H1 (cell line): ENCODE measurements around the gene SFRP5. TPM values are rescaled to one million over a fixed set of nuclear protein-coding genes. Genes with fewer than 3 reads are reported as not detected.

ENCODE experiments used
- CTCF ChIA-PET: fragments of 300-600 bp; sonication (Branson Sonifier 250); formaldehyde crosslinking; loops from one replicate; lab custom pipeline; 2021; ENCODE audit not compliant: partially characterized antibody; lab: Charles Lee
- POLR2A ChIA-PET: fragments of 300-600 bp; sonication (Branson Sonifier 250); formaldehyde crosslinking; loops from one replicate; lab custom pipeline; 2021; ENCODE audit warnings: inconsistent platforms; ENCODE audit not compliant: partially characterized antibody; lab: Charles Lee
- DNase-seq, 2 experiments: peaks; one replicate each; pipeline versions ENCODE4 v3.0.0 to v3.0.0-alpha.2; 2010 to 2022; ENCODE audit warnings: low spot score in 2 of 2, low read depth in 1 of 2, mixed read lengths in 1 of 2
- FAIRE-seq: peaks from 2 replicates; lab custom pipeline; 2011; peaks lifted over from hg19 to GRCh38; lab: Jason Lieb, UNC
- H2AFZ ChIP-seq: 2 replicates; pipeline ENCODE4 v1.8.1; 2012; ENCODE audit warnings: low read length, inconsistent platforms
- H2AK5ac ChIP-seq: 2 replicates; pipeline ENCODE4 v1.6.1; 2013; ENCODE audit warnings: low read depth, low read length
- H2BK120ac ChIP-seq: replicated peaks from 2 replicates; pipeline ENCODE3; 2013; ENCODE audit warnings: low read depth, low read length, inconsistent platforms
- H2BK12ac ChIP-seq: 2 replicates; pipeline ENCODE4 v1.6.1; 2013; ENCODE audit warnings: low read depth, low read length
- H2BK15ac ChIP-seq: 2 replicates; pipeline ENCODE4 v1.6.1; 2013; ENCODE audit warnings: low read length
- H2BK20ac ChIP-seq: 2 replicates; pipeline ENCODE4 v1.6.1; 2013; ENCODE audit warnings: low read length
- H2BK5ac ChIP-seq: 2 replicates; pipeline ENCODE4 v1.6.1; 2013; ENCODE audit warnings: low read depth, low read length
- H3K14ac ChIP-seq: 2 replicates; pipeline ENCODE4 v1.6.1; 2013; ENCODE audit warnings: inconsistent platforms; ENCODE audit not compliant: insufficient read length
- H3K18ac ChIP-seq: 2 replicates; pipeline ENCODE4 v1.6.1; 2013; ENCODE audit warnings: low read length; ENCODE audit errors: extremely low read depth
- H3K23ac ChIP-seq: 2 replicates; pipeline ENCODE4 v1.6.1; 2013; ENCODE audit warnings: inconsistent platforms; ENCODE audit not compliant: insufficient read length
- H3K23me2 ChIP-seq: 2 replicates; pipeline ENCODE4 v1.6.1; 2013; ENCODE audit warnings: low read depth, low read length
- H3K27ac ChIP-seq: 2 replicates; pipeline ENCODE4 v1.6.1; 2011; ENCODE audit warnings: low read depth, low read length, inconsistent platforms
- H3K27me3 ChIP-seq, 4 experiments: replicated peaks in 1 of 4; 1 replicate in 1 of 4; 2 replicates in 3 of 4; pipeline versions ENCODE4 v1.6.1 to v1.8.1; 2011 to 2013; ENCODE audit warnings: low read length in 3 of 4, mild to moderate bottlenecking in 3 of 4, inconsistent platforms in 2 of 4, mixed read lengths in 2 of 4, moderate library complexity in 1 of 4; ENCODE audit not compliant: control insufficient read depth in 3 of 4, insufficient read depth in 3 of 4; ENCODE audit errors: extremely low read depth in 1 of 4
- H3K36me3 ChIP-seq, 4 experiments: 2 replicates each; pipeline versions ENCODE4 v1.6.1 to v1.8.1; 2011 to 2013; ENCODE audit warnings: mild to moderate bottlenecking in 4 of 4, low read length in 3 of 4, moderate library complexity in 2 of 4, control low read depth in 1 of 4, inconsistent platforms in 1 of 4; ENCODE audit not compliant: insufficient read depth in 4 of 4, control insufficient read depth in 2 of 4
- H3K4ac ChIP-seq: replicated peaks from 2 replicates; pipeline ENCODE3; 2013; ENCODE audit warnings: low read length, low read depth, mixed read lengths, inconsistent platforms; ENCODE audit not compliant: insufficient read length
- H3K4me1 ChIP-seq, 4 experiments: replicated peaks in 1 of 4; 1 replicate in 1 of 4; 2 replicates in 3 of 4; pipeline versions ENCODE4 v1.6.1 to v1.8.1; 2011 to 2013; ENCODE audit warnings: low read length in 3 of 4, inconsistent platforms in 2 of 4, mixed read lengths in 1 of 4; ENCODE audit not compliant: insufficient read depth in 4 of 4, control insufficient read depth in 3 of 4
- H3K4me2 ChIP-seq, 2 experiments: 2 replicates each; pipeline versions ENCODE4 v1.6.1 to v1.8.1; 2011 to 2013; ENCODE audit warnings: low read depth in 2 of 2, low read length in 2 of 2, control low read depth in 1 of 2, inconsistent platforms in 1 of 2, mild to moderate bottlenecking in 1 of 2; ENCODE audit not compliant: insufficient read depth in 1 of 2
- H3K4me3 ChIP-seq, 4 experiments: fragments of 200-600, 300-600 bp in 1 of 4; sonication (generic), shearing (Covaris generic), sonication (Bioruptor Twin) in 1 of 4; 2 replicates each; pipeline versions ENCODE4 v1.5.1 to v1.8.1; 2011 to 2016; ENCODE audit warnings: low read length in 4 of 4, low read depth in 3 of 4, control low read depth in 2 of 4, inconsistent platforms in 2 of 4, mild to moderate bottlenecking in 2 of 4, mixed read lengths in 1 of 4, moderate library complexity in 1 of 4; ENCODE audit not compliant: insufficient read depth in 2 of 4; ENCODE audit errors: extremely low read depth in 1 of 4
- H3K56ac ChIP-seq: replicated peaks from 2 replicates; pipeline ENCODE3; 2013; ENCODE audit warnings: low read depth, mild to moderate bottlenecking, mixed read lengths, low read length, inconsistent platforms; ENCODE audit not compliant: insufficient read length
- H3K79me1 ChIP-seq: 2 replicates; pipeline ENCODE4 v1.6.1; 2013; ENCODE audit warnings: low read depth, low read length, control low read depth
- H3K79me2 ChIP-seq, 2 experiments: 2 replicates each; pipeline versions ENCODE4 v1.6.1 to v1.8.1; 2012 to 2013; ENCODE audit warnings: low read length in 2 of 2, mild to moderate bottlenecking in 2 of 2, inconsistent platforms in 1 of 2; ENCODE audit not compliant: insufficient read depth in 2 of 2, control insufficient read depth in 1 of 2
- H3K9ac ChIP-seq, 4 experiments: replicated peaks in 1 of 4; 1 replicate in 1 of 4; 2 replicates in 3 of 4; pipeline versions ENCODE4 v1.6.1 to v1.8.1; 2011 to 2013; ENCODE audit warnings: low read depth in 3 of 4, low read length in 3 of 4, control low read depth in 2 of 4, mild to moderate bottlenecking in 2 of 4, moderate library complexity in 2 of 4, inconsistent platforms in 1 of 4; ENCODE audit errors: extremely low read depth in 1 of 4
- H3K9me3 ChIP-seq, 2 experiments: 2 replicates each; pipeline versions ENCODE4 v1.6.1 to v1.8.1; 2012 to 2013; ENCODE audit warnings: mild to moderate bottlenecking in 2 of 2, moderate library complexity in 2 of 2, control low read depth in 1 of 2, inconsistent platforms in 1 of 2, low read depth in 1 of 2, low read length in 1 of 2, mixed read lengths in 1 of 2; ENCODE audit not compliant: insufficient read depth in 2 of 2
- H4K20me1 ChIP-seq, 2 experiments: replicated peaks in 1 of 2; 2 replicates each; pipeline versions ENCODE3 to v1.8.1; 2011 to 2013; ENCODE audit warnings: inconsistent platforms in 2 of 2, low read length in 2 of 2, mild to moderate bottlenecking in 1 of 2; ENCODE audit not compliant: insufficient read depth in 2 of 2, control insufficient read depth in 1 of 2
- H4K5ac ChIP-seq: 2 replicates; pipeline ENCODE4 v1.6.1; 2013; ENCODE audit warnings: low read length, low read depth, mixed read lengths, inconsistent platforms; ENCODE audit not compliant: insufficient read length
- H4K8ac ChIP-seq: 2 replicates; pipeline ENCODE4 v1.8.0; 2013; ENCODE audit warnings: mild to moderate bottlenecking, moderate library complexity, low read length, inconsistent platforms; ENCODE audit not compliant: insufficient read depth; ENCODE audit errors: extremely low read depth
- H4K91ac ChIP-seq: replicated peaks from 2 replicates; pipeline ENCODE3; 2013; ENCODE audit warnings: low read length, mixed read lengths, inconsistent platforms; ENCODE audit not compliant: insufficient read length
- BACH1 ChIP-seq: IDR thresholded peaks from 2 replicates; pipeline ENCODE4 v1.6.1; 2012; ENCODE audit warnings: low read length, improper control_type of control experiment
- BRCA1 ChIP-seq: IDR thresholded peaks from 2 replicates; pipeline ENCODE4 v1.6.1; 2012; ENCODE audit warnings: low read depth, low read length, improper control_type of control experiment
- EGR1 ChIP-seq: IDR thresholded peaks from 2 replicates; pipeline ENCODE4 v1.6.1; 2011; ENCODE audit warnings: low read depth, low read length, borderline replicate concordance
- EZH2 ChIP-seq: fragments of 200-600 bp; sonication (generic); IDR thresholded peaks from 2 replicates; pipeline ENCODE4 v1.7.1; 2012; ENCODE audit warnings: low read depth, mild to moderate bottlenecking, moderate library complexity, low read length, inconsistent platforms; ENCODE audit not compliant: severe bottlenecking
- KDM5A ChIP-seq: fragments of 200-600 bp; IDR thresholded peaks from 2 replicates; pipeline ENCODE4 v1.7.1; 2012; ENCODE audit warnings: mild to moderate bottlenecking, low read length, inconsistent platforms, mixed read lengths
- POLR2AphosphoS5 ChIP-seq: IDR thresholded peaks from 2 replicates; pipeline ENCODE4 v1.6.1; 2011; ENCODE audit warnings: low read depth, low read length
- RXRA ChIP-seq: IDR thresholded peaks from 2 replicates; pipeline ENCODE4 v1.6.1; 2011; ENCODE audit warnings: low read depth, mild to moderate bottlenecking, low read length, moderate library complexity; ENCODE audit not compliant: insufficient read depth
- SIRT6 ChIP-seq: IDR thresholded peaks from one replicate; pipeline ENCODE4 v1.7.1; 2012; ENCODE audit warnings: low read length, inconsistent platforms
- SIX5 ChIP-seq: IDR thresholded peaks from 2 replicates; pipeline ENCODE4 v1.6.1; 2011; ENCODE audit warnings: mild to moderate bottlenecking, low read depth, low read length
- TAF7 ChIP-seq: optimal IDR thresholded peaks from 2 replicates; pipeline ENCODE3; 2011; ENCODE audit warnings: low read depth, mild to moderate bottlenecking, inconsistent platforms, low read length, moderate library complexity, borderline replicate concordance
- TCF12 ChIP-seq: IDR thresholded peaks from 2 replicates; pipeline ENCODE4 v1.6.1; 2011; ENCODE audit warnings: low read depth, mild to moderate bottlenecking, low read length
- YY1 ChIP-seq: IDR thresholded peaks from 2 replicates; pipeline ENCODE4 v1.6.1; 2011; ENCODE audit warnings: low read depth, mild to moderate bottlenecking, low read length
- WGBS, 2 experiments: shearing (Covaris generic) in 1 of 2; methylation state at CpG; one replicate each; pipeline versions ENCODE4 v1.1.6 to v1.1.7; 2013 to 2015; ENCODE audit warnings: low lambda C conversion rate in 2 of 2, mixed read lengths in 2 of 2, inconsistent platforms in 1 of 2, low coverage in 1 of 2, missing lambda C conversion rate in 1 of 2; ENCODE audit not compliant: insufficient replicate concordance in 2 of 2, insufficient coverage in 1 of 2, insufficient read length in 1 of 2; ENCODE audit errors: extremely low coverage in 1 of 2, missing lambda C conversion rate in 1 of 2; 5-methylcytosine and 5-hydroxymethylcytosine counted together
- polyA plus RNA-seq, 7 experiments: library from polyadenylated mRNA; depleted of rRNA in 3 of 7; stranded (reverse) in 5 of 7; unstranded in 2 of 7; fragments of >200 nt in 5 of 7; fragments of 200-250 nt in 2 of 7; gene quantifications; 1 replicate in 5 of 7; 2 replicates in 1 of 7; 4 replicates in 1 of 7; pipeline versions ENCODE4 v1.2.1 to v1.2.3, GENCODE V29; 2011 to 2013; ENCODE audit warnings: missing spikeins in 2 of 7, mixed read lengths in 2 of 7
- total RNA-seq: library from RNA; stranded (reverse); fragmentation: NEBNext Ultra II Directional; extraction: Animal tissue kit (Norgen Biotek cat#: 25700); gene quantifications from 2 replicates; pipeline ENCODE4 v1.2.1, GENCODE V29; 2021
- TF ChIP-seq, protein P1 (sequence below): IDR thresholded peaks from 2 replicates; pipeline ENCODE4 v1.6.1; 2011; ENCODE audit warnings: low read depth, mild to moderate bottlenecking, low read length; ENCODE audit not compliant: insufficient read depth

SFRP5 gene
- total and polyA plus RNA-seq, 2 of the 8 experiments (the other 6 are each of a cell fraction or from before 2014, with no cell fraction given), result 3.9 to 5.9 TPM

DNA sequence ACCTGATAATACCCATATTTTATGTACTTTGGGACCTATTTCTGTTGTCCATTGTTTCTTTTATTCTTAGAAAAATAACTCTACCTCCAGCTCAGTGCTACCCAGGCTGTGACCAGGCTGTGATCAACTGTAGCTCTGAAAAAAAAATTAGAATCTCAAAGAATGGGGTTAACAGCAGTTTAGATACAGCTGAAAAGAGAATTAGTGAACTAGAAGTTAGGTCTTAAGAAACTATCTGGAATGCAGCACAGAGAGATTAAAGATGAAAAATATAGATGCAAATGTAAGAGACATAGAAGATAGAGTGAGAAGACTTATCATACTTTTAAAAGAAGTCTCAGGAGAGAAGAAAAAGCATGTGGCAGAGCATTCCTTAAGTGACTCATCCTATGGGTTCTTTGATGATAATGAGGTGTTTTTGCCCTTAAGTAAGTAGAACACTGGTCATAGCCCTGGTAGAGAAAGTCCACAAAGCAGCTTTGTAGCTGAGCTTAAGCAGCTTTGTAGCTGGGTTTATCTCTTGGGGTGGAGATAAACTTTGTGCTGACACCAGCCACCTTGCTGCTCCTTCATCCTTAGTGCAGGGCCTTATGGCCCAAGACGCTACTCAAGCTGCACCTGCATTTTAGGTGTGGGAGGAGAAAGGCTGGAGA is 27.3 kb upstream of the SFRP5 start:
- ChIA-PET CTCF (interaction anchor here (0.5 to 15.1 kb wide), 7 partner anchors 9 to 293 kb away, joined by 3 to 236 read pairs (median 4); no protein-coding TSS in a partner anchor), POLR2A (no interaction called here)
- no peak overlapping the region for H3K56ac ChIP-seq
- H2BK5ac ChIP-seq, result no peak overlapping the region
- no peak overlapping the region for H3K14ac ChIP-seq
- no peaks in the 10 kb centered on the region for H3K79me1 ChIP-seq
- H3K36me3 ChIP-seq, result no peaks in the 10 kb centered on the region
- WGBS, 2 experiments, result 88% methylated on average over 1 of the region's 1 CpG; no CpG with 5 or more reads in 1 of the 2 experiments
- no peak overlapping the region for H4K8ac ChIP-seq
- H4K20me1 ChIP-seq, result no peaks in the 10 kb centered on the region
- H3K27ac ChIP-seq, result no peak overlapping the region
- H3K4me2 ChIP-seq, result no peak overlapping the region
- no peak overlapping the region for H2AK5ac ChIP-seq
- no peaks in the 10 kb centered on the region for H3K4me1 ChIP-seq
- H3K4ac ChIP-seq, result no peak overlapping the region
- H4K91ac ChIP-seq, result no peak overlapping the region
- no peak overlapping the region for H4K5ac ChIP-seq
- H3K9ac ChIP-seq, result no peak overlapping the region
- H3K23ac ChIP-seq, result no peak overlapping the region
- H3K79me2 ChIP-seq, result no peaks in the 10 kb centered on the region
- TF ChIP-seq EZH2 (no peak), BACH1 (no peak), RXRA (no peak), SIX5 (no peak), BRCA1 (no peak), POLR2AphosphoS5 (no peak), KDM5A (no peak), EGR1 (no peak), YY1 (no peak), TAF7 (no peak), SIRT6 (no peak), TCF12 (no peak)
- TF ChIP-seq, protein P1, sequence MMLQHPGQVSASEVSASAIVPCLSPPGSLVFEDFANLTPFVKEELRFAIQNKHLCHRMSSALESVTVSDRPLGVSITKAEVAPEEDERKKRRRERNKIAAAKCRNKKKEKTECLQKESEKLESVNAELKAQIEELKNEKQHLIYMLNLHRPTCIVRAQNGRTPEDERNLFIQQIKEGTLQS, result no peak
- no peak overlapping the region for H2BK120ac ChIP-seq
- DNase-seq (no peak), FAIRE-seq (no peak)
- H2BK15ac ChIP-seq, result no peak overlapping the region
- no peak overlapping the region for H2BK20ac ChIP-seq
- no peaks in the 10 kb centered on the region; the same call in 1 of the 2 replicates for H3K23me2 ChIP-seq
- no peak overlapping the region for H3K4me3 ChIP-seq
- H2AFZ ChIP-seq, result no peak overlapping the region
- no peaks in the 10 kb centered on the region; a peak in 1 of 7 replicates for H3K27me3 ChIP-seq
- no peak overlapping the region for H2BK12ac ChIP-seq
- H3K18ac ChIP-seq, result no peak overlapping the region
- H3K9me3 ChIP-seq, result no peaks in the 10 kb centered on the region; a peak in 1 of 4 replicates
